Measurements from ENCODE around the gene POU2AF1.
A peak's percentile ranks its signal among the peaks of the same experiment; 100 is the strongest.

Gene POU2AF1

DNA sequence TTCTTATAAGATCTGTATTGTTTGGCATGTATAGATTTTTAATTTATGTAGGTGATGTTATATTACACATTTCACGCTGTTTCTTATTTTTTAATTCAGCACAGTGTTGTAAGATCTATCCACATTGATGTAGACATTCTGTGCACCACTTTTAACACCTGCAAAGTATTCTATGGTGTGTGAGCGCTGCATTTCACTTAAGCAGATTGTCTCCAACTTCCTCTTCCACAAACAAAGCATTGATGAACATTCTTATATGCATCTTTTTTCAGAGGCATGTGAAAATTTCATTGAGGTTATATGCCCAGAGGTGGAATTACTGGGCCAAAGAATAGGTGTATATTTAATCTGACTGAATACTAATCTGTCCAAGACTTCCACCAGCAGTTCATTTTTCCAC lies 3.4 kb upstream of the POU2AF1 start:
- DNase-seq (ENCODE audit: low spot score): no peak
- in situ Hi-C loops (cut with MboI; ENCODE audit: low sequenced_read_pairs, unreplicated experiment): no loop called here
- TF ChIP-seq CTCF (IDR thresholded peaks at IDR 0.05; ENCODE audit: borderline replicate concordance, control extremely low read depth, extremely low read depth, insufficient read depth, missing control alignments): no peak

- in situ Hi-C loops (cut with MboI; ENCODE audit: low sequenced_read_pairs, unreplicated experiment): no loop called here
- DNase-seq (ENCODE audit: low spot score): peak; percentile 57
- TF ChIP-seq CTCF (IDR thresholded peaks at IDR 0.05; ENCODE audit: borderline replicate concordance, control extremely low read depth, extremely low read depth, insufficient read depth, missing control alignments): no peak
These were observed 594 bp upstream of the POU2AF1 start for GRCh38 chr11:111379602-111380136.

DNA sequence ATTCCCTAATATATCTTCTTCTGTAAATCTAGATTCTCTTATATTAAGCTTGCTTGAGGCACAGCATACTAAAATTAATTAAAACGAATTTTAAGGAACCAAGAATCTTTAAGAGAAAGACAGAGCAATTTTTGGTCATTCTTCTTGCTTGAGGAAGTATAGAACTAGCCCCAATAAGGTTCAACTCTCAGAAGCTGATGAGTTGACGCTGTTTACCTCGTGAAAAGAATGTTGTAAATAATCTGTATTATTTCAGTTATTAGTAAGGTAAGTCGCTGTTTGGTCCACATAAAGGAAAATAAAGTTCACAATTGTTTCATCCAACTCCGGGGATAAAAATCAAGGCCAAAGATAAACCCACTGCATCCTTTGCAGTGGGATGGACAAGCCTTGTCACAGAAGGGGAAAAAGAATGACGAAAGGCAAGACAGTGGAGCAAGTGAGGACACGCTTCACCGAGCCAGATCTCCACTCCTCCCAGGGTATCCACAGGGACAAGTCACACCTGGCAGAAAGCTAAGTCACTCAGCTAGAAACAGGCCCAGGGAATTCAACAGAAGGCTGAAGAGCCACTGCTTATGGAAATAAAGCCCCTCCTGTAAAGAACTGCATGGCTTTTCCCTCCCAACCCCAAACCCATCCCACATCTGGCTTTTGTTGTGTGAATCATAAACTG lies 752 bp downstream of the POU2AF1 start:
- DNase-seq (ENCODE audit: low spot score): no peak
- TF ChIP-seq CTCF (IDR thresholded peaks at IDR 0.05; ENCODE audit: borderline replicate concordance, control extremely low read depth, extremely low read depth, insufficient read depth, missing control alignments): no peak
- in situ Hi-C loops (cut with MboI; ENCODE audit: low sequenced_read_pairs, unreplicated experiment): no loop called here

DNA sequence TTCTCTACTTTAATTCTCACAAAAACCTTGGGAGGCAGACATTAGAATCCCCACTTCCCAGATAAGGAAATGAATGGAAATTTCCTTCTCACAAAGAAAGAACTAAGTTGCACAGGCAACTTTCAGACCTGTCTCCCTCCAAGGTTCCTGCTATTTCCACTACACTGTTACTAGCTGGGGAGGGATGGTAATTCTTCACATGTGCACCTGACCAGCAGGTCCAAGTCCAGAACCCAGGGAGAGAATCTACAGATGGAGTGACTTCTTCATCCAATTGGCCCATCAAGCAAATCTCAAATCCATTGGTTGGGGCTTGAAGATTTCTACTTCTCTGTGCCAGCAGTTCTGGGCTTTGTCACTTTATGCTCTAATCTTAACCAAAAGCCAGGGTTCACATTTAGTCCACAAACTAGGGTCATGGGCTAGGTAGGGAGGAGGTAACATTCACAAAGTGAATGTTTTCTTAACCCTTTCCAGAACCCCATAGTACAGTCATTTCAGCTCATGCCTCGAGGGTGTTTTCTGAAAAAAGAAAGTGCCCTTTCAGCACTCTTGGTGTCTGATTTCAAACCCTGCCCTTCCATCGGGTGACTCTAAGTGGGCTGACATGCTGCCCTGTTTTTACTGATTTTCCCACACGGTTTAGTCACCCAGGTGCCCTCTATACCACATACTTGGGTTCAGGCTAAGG lies 2.7 kb downstream of the POU2AF1 start:
- no peak for DNase-seq (ENCODE audit: low spot score)
- in situ Hi-C loops (cut with MboI; ENCODE audit: low sequenced_read_pairs, unreplicated experiment): no loop called here
- no peak for TF ChIP-seq CTCF (IDR thresholded peaks at IDR 0.05; ENCODE audit: borderline replicate concordance, control extremely low read depth, extremely low read depth, insufficient read depth, missing control alignments)

GRCh38 chr11:111373590-111373989 lies 5.5 kb downstream of the POU2AF1 start:
- TF ChIP-seq CTCF (IDR thresholded peaks at IDR 0.05; ENCODE audit: borderline replicate concordance, control extremely low read depth, extremely low read depth, insufficient read depth, missing control alignments): no peak
- no peak for DNase-seq (ENCODE audit: low spot score)
- in situ Hi-C loops (cut with MboI; ENCODE audit: low sequenced_read_pairs, unreplicated experiment): loop anchor here (5.0 kb wide), 1 partner anchor 49 kb away; no protein-coding TSS in a partner anchor

DNA sequence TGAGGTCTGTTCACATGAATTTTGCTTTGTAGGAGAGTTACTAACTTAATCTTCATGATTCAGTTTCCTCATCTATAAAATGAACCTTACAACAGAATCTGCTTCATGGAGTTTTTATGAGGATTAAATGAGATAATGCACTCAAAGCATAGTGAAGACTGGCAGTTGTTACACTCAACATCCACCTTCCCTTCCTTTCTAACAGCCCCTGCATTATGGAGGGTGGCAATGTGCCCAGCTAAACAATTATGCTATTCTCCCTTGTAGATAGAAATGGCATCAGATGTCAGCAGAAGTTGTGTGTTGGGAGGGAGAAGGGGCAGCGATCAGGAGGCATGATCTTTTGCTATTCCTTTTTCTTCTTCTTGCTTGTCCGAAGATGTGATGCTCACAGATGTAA lies 6.5 kb downstream of the POU2AF1 start:
- no peak for TF ChIP-seq CTCF (IDR thresholded peaks at IDR 0.05; ENCODE audit: borderline replicate concordance, control extremely low read depth, extremely low read depth, insufficient read depth, missing control alignments)
- DNase-seq (ENCODE audit: low spot score): no peak
- in situ Hi-C loops (cut with MboI; ENCODE audit: low sequenced_read_pairs, unreplicated experiment): loop anchor here (5.0 kb wide), 1 partner anchor 50 kb away; no protein-coding TSS in a partner anchor

Measured in GM13976 (cell line).